Mesenchymal stem cell (in vitro differentiated cells and primary cell): ENCODE results near the gene OR10AD1.

Experiments
- DNase-seq: peaks from one replicate; pipeline ENCODE4 v3.0.0-alpha.2; 2013
- H2AFZ ChIP-seq: one replicate; pipeline ENCODE4 v1.6.1; 2013; ENCODE audit warnings: low read depth, mild to moderate bottlenecking, control low read depth, inconsistent platforms, low read length, moderate library complexity
- H2AK5ac ChIP-seq: 2 replicates; pipeline ENCODE4 v1.6.1; 2013; ENCODE audit warnings: low read length, moderate library complexity, mild to moderate bottlenecking, inconsistent platforms; ENCODE audit not compliant: severe bottlenecking
- H2BK120ac ChIP-seq: one replicate; pipeline ENCODE4 v1.6.1; 2013; ENCODE audit warnings: low read depth, mild to moderate bottlenecking, inconsistent platforms, low read length, moderate library complexity
- H2BK12ac ChIP-seq, 2 experiments: one replicate each; pipeline ENCODE4 v1.6.1; 2013; ENCODE audit warnings: inconsistent platforms in 2 of 2, low read length in 2 of 2, mild to moderate bottlenecking in 2 of 2, moderate library complexity in 2 of 2, control low read depth in 1 of 2
- H2BK15ac ChIP-seq: one replicate; pipeline ENCODE4 v1.6.1; 2013; ENCODE audit warnings: mild to moderate bottlenecking, low read depth, inconsistent platforms; ENCODE audit not compliant: poor library complexity, severe bottlenecking
- H2BK5ac ChIP-seq: 2 replicates; pipeline ENCODE4 v1.6.1; 2013; ENCODE audit warnings: low read depth, mild to moderate bottlenecking, low read length, control low read depth, inconsistent platforms; ENCODE audit not compliant: poor library complexity, severe bottlenecking
- H3K14ac ChIP-seq, 2 experiments: one replicate each; pipeline ENCODE4 v1.6.1; 2013; ENCODE audit warnings: inconsistent platforms in 2 of 2, low read length in 2 of 2, control low read depth in 1 of 2, mild to moderate bottlenecking in 1 of 2, moderate library complexity in 1 of 2
- H3K18ac ChIP-seq, 2 experiments: one replicate each; pipeline ENCODE4 v1.6.1; 2013; ENCODE audit warnings: inconsistent platforms in 2 of 2, low read length in 2 of 2, control low read depth in 1 of 2, low read depth in 1 of 2, mild to moderate bottlenecking in 1 of 2
- H3K23ac ChIP-seq, 2 experiments: one replicate each; pipeline ENCODE4 v1.6.1; 2013; ENCODE audit warnings: inconsistent platforms in 2 of 2, low read length in 2 of 2, mild to moderate bottlenecking in 2 of 2, moderate library complexity in 2 of 2, control low read depth in 1 of 2
- H3K27ac ChIP-seq: 2 replicates; pipeline ENCODE4 v1.5.1; 2013; ENCODE audit warnings: mild to moderate bottlenecking, moderate library complexity, low read length, control low read depth, inconsistent platforms; ENCODE audit not compliant: poor library complexity, severe bottlenecking
- H3K27me3 ChIP-seq, 2 experiments: 2 replicates each; pipeline versions ENCODE4 v1.6.1 to v1.7.0; 2013; ENCODE audit warnings: low read length in 2 of 2, mild to moderate bottlenecking in 2 of 2, moderate library complexity in 2 of 2, control low read depth in 1 of 2, inconsistent platforms in 1 of 2; ENCODE audit not compliant: control insufficient read depth in 1 of 2, insufficient read depth in 1 of 2
- H3K36me3 ChIP-seq, 2 experiments: 2 replicates each; pipeline versions ENCODE4 v1.6.1 to v1.7.0; 2013; ENCODE audit warnings: low read length in 2 of 2, control low read depth in 1 of 2, inconsistent platforms in 1 of 2, low read depth in 1 of 2, mild to moderate bottlenecking in 1 of 2; ENCODE audit not compliant: insufficient read depth in 2 of 2, control insufficient read depth in 1 of 2
- H3K4ac ChIP-seq, 2 experiments: one replicate each; pipeline ENCODE4 v1.6.1; 2013; ENCODE audit warnings: inconsistent platforms in 2 of 2, low read length in 2 of 2, mild to moderate bottlenecking in 2 of 2, moderate library complexity in 2 of 2, control low read depth in 1 of 2, low read depth in 1 of 2
- H3K4me1 ChIP-seq: 2 replicates; pipeline ENCODE4 v1.6.1; 2013; ENCODE audit warnings: low read depth, low read length, control low read depth; ENCODE audit not compliant: control insufficient read depth, insufficient read depth
- H3K4me2 ChIP-seq: 2 replicates; pipeline ENCODE4 v1.6.1; 2013; ENCODE audit warnings: low read length, mild to moderate bottlenecking, inconsistent platforms; ENCODE audit not compliant: poor library complexity, severe bottlenecking
- H3K4me3 ChIP-seq, 2 experiments: 2 replicates each; pipeline versions ENCODE4 v1.5.1 to v1.7.0; 2013; ENCODE audit warnings: low read length in 2 of 2, mild to moderate bottlenecking in 2 of 2, control low read depth in 1 of 2, low read depth in 1 of 2; ENCODE audit not compliant: insufficient read depth in 1 of 2
- H3K79me1 ChIP-seq: replicated peaks from 2 replicates; pipeline ENCODE4 v1.6.1; 2013; ENCODE audit warnings: mild to moderate bottlenecking, control low read depth, low read length, inconsistent platforms; ENCODE audit not compliant: poor library complexity, severe bottlenecking
- H3K9ac ChIP-seq: 2 replicates; pipeline ENCODE4 v1.7.0; 2013; ENCODE audit warnings: mild to moderate bottlenecking, low read length, moderate library complexity
- H3K9me3 ChIP-seq: 2 replicates; pipeline ENCODE4 v1.7.0; 2013; ENCODE audit warnings: mild to moderate bottlenecking, low read length; ENCODE audit not compliant: control insufficient read depth
- H4K8ac ChIP-seq: one replicate; pipeline ENCODE4 v1.6.1; 2013; ENCODE audit warnings: inconsistent platforms, mild to moderate bottlenecking, low read length, moderate library complexity
- H4K91ac ChIP-seq: one replicate; pipeline ENCODE4 v1.6.1; 2013; ENCODE audit warnings: mild to moderate bottlenecking, low read length, inconsistent platforms
- WGBS: methylation state at CpG from one replicate; pipeline ENCODE4 v1.1.7; 2013; ENCODE audit warnings: mixed read lengths; 5-methylcytosine and 5-hydroxymethylcytosine counted together

OR10AD1 gene

GRCh38 chr12:48183091-48183875 is 19.8 kb downstream of the OR10AD1 start, which contains the start of gene CCDC184:
Gene CCDC184 (plus strand): TSS chr12:48183644. CDS start chr12:48184123, 479 bp downstream.
- no peaks in the 10 kb centered on the region for H3K79me1 ChIP-seq
- H2BK12ac ChIP-seq, result peak within 1 kb of the TSS in 1 of 2 experiments; percentile 59

DNA sequence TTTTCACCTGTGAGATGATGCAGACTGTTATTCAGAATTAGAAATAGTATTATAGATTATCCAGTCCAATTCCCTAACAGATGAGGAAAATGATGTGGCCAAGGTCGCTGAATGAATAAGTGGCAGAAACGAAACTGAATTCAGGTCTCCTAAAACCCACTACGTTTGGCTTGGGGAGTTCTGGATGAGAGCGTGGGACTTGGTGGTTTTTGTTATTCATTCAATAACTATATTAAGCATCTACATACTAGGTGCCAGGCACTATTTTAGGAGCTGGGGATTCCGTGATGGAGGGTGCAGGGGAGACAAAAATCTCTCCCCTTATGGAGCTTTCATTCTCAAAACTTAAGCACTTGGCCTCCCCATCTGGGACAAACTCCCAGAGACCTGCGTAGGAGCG is 20.5 kb downstream of the OR10AD1 start:
- H3K14ac ChIP-seq, result no peak overlapping the region
- H3K4me3 ChIP-seq, result peak overlapping the region in 1 of 2 experiments; percentile 95
- no peak overlapping the region for H3K4ac ChIP-seq
- H3K27me3 ChIP-seq, result peaks cover 68 to 87% of the 10 kb centered on the region in 2 experiments
- peak overlapping the region; percentile 93 for H2AFZ ChIP-seq
- peak overlapping the region; percentile 89 for H3K9ac ChIP-seq
- 13% methylated on average over 3 of the region's 7 CpGs for WGBS
- H3K4me1 ChIP-seq, result peaks cover 12% of the 10 kb centered on the region
- no peak overlapping the region for H2BK5ac ChIP-seq
- no peak overlapping the region for H2BK120ac ChIP-seq
- H2BK15ac ChIP-seq, result no peak overlapping the region
- H2AK5ac ChIP-seq, result no peak overlapping the region
- no peak overlapping the region for H3K18ac ChIP-seq
- no peak overlapping the region for H2BK12ac ChIP-seq
- no peaks in the 10 kb centered on the region for H3K9me3 ChIP-seq
- no peak overlapping the region for H4K8ac ChIP-seq
- no peaks in the 10 kb centered on the region for H3K79me1 ChIP-seq
- peak overlapping the region in 1 of 2 experiments; percentile 64 for H3K23ac ChIP-seq
- peak overlapping the region; percentile 91 for H3K4me2 ChIP-seq
- H3K27ac ChIP-seq, result no peak overlapping the region
- no peak overlapping the region for H4K91ac ChIP-seq
- no peaks in the 10 kb centered on the region for H3K36me3 ChIP-seq
- DNase-seq, result no peak

More at GRCh38 chr12:48183091-48183875, 19.8 kb downstream of the OR10AD1 start, which contains the start of gene CCDC184:
- no peak within 1 kb of the TSS for H2BK120ac ChIP-seq
- peak within 1 kb of the TSS; percentile 75 for H4K8ac ChIP-seq
- H3K27ac ChIP-seq, result no peak within 1 kb of the TSS
- H3K4me1 ChIP-seq, result peaks cover 12% of the 10 kb centered on the region
- no peak within 1 kb of the TSS for H2BK5ac ChIP-seq
- H2BK15ac ChIP-seq, result peak within 1 kb of the TSS; percentile 44
- no peak within 1 kb of the TSS for H2AK5ac ChIP-seq
- H3K36me3 ChIP-seq, result no peaks in the 10 kb centered on the region
- H4K91ac ChIP-seq, result peak within 1 kb of the TSS; percentile 24
- H3K4me2 ChIP-seq, result peak within 1 kb of the TSS; percentile 91
- H3K27me3 ChIP-seq, result peaks cover 62 to 86% of the 10 kb centered on the region in 2 experiments
- H3K18ac ChIP-seq, result peak within 1 kb of the TSS; percentile 28 to 44
- H3K14ac ChIP-seq, result no peak within 1 kb of the TSS
- under 1% methylated on average over 54 of the region's 61 CpGs for WGBS
- H3K4ac ChIP-seq, result peak within 1 kb of the TSS in 1 of 2 experiments; percentile 35
- DNase-seq, result peak; percentile 91
- H2AFZ ChIP-seq, result peak within 1 kb of the TSS; percentile 93
- peak within 1 kb of the TSS; percentile 89 for H3K9ac ChIP-seq
- H3K4me3 ChIP-seq, result peak within 1 kb of the TSS; percentile 67 to 95
- peak within 1 kb of the TSS in 1 of 2 experiments; percentile 64 for H3K23ac ChIP-seq
- no peaks in the 10 kb centered on the region for H3K9me3 ChIP-seq

DNA sequence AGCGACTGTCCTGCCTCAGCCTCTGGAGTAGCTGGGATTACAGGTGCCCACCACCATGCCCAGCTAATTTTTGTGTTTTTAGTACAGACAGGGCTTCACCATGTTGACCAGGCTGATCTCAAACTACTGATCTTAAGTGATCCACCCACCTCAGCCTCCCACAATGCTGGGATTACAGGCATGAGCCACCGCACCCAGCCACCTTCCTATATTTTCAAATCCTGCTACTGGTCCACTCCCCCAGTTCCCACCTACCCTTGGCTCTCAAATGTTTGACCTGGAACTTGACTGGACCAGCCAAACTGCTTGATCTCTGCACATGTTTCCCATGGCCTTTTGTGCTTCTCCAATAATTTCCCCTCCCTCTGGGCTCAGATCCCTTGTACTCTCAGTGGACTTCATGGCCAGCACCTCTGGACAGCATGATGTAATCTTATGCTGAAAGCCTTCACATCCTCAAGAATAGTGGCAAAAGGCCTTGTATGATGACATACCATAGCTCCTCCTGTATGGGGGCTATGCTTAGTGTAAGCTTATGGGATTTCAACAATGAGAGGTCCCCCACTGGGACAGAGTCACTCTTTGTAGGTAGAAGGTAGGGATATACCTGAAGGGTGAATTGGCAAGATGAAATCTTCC is 22.1 kb downstream of the OR10AD1 start:
- Histone ChIP-seq H3K4me1 (peaks cover 12% of the 10 kb centered on the region), H3K18ac (no peak overlapping the region), H3K14ac (no peak overlapping the region), H3K4me2 (no peak overlapping the region), H3K27ac (no peak overlapping the region), H4K8ac (no peak overlapping the region), H3K9ac (no peak overlapping the region), H2BK15ac (no peak overlapping the region), H3K36me3 (no peaks in the 10 kb centered on the region), H3K9me3 (no peaks in the 10 kb centered on the region), H3K4ac (no peak overlapping the region), H2BK12ac (no peak overlapping the region), H2BK120ac (no peak overlapping the region), H2AFZ (no peak overlapping the region), H3K23ac (no peak overlapping the region), H3K79me1 (no peaks in the 10 kb centered on the region), H2AK5ac (no peak overlapping the region), H3K4me3 (no peak overlapping the region), H2BK5ac (no peak overlapping the region), H3K27me3 (peaks cover 77 to 83% of the 10 kb centered on the region in 2 experiments), H4K91ac (no peak overlapping the region)
- DNase-seq, result no peak
- WGBS, result 88% methylated on average over 2 of the region's 2 CpGs

- Histone ChIP-seq H2BK15ac (no peak overlapping the region), H3K27ac (no peak overlapping the region), H4K8ac (no peak overlapping the region), H2BK5ac (no peak overlapping the region), H3K9ac (no peak overlapping the region), H2BK120ac (no peak overlapping the region), H2AFZ (no peak overlapping the region), H3K4me3 (no peak overlapping the region), H4K91ac (no peak overlapping the region), H3K9me3 (no peaks in the 10 kb centered on the region), H3K4ac (no peak overlapping the region), H3K79me1 (no peaks in the 10 kb centered on the region), H3K4me1 (peaks cover 12% of the 10 kb centered on the region), H3K14ac (no peak overlapping the region), H3K27me3 (peaks cover 71 to 81% of the 10 kb centered on the region in 2 experiments), H3K4me2 (no peak overlapping the region), H3K23ac (no peak overlapping the region), H2AK5ac (no peak overlapping the region), H2BK12ac (no peak overlapping the region), H3K36me3 (no peaks in the 10 kb centered on the region), H3K18ac (no peak overlapping the region)
- WGBS, result 85% methylated on average over 1 of the region's 1 CpG
- no peak for DNase-seq
Measured at GRCh38 chr12:48180424-48180823, 22.7 kb downstream of the OR10AD1 start.
